ENCODE data around the gene C19orf33.

C19orf33 gene

DNA sequence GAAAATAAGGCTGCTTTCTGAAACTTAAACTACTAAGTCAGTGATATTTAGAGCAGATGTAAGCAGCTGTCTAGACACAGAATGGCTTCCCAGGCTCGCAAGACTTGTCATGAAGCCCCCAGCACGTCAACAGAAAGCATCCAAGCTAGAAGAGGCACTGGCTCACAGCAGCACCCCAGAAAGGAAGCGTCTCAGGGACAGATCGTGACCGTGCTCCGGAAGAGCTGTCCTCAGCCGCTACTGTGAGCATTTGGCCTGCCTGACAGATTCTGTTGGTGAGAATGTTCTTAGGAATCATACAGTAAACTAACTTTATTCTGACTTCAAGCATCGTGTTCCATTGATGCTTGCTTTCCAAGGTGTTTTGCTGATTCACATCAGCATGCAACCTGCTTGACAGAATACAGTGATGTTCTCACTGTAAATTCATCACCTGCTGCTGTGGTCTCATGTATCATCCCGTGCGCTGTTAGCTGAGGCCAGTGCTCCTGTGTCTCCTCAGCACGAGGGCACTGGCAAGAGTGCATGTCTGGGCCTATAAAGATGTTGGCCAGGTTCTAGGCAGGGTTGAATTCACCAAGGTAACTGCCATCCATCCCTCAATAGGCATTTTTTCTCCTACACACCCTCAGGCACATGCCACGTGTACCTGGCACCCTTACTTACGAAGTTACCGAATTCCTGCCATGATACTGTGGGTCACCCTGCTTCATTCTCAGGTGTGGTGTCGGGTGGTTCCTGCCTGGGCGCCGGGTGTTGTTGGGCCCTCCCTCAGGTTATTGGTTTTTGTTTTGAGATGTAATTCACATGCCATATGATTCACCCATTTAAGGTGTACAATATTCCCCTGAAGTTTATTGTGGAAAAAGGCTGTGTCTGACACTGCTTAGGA is 23.8 kb upstream of the C19orf33 start:
- DNase-seq = no peak

DNA sequence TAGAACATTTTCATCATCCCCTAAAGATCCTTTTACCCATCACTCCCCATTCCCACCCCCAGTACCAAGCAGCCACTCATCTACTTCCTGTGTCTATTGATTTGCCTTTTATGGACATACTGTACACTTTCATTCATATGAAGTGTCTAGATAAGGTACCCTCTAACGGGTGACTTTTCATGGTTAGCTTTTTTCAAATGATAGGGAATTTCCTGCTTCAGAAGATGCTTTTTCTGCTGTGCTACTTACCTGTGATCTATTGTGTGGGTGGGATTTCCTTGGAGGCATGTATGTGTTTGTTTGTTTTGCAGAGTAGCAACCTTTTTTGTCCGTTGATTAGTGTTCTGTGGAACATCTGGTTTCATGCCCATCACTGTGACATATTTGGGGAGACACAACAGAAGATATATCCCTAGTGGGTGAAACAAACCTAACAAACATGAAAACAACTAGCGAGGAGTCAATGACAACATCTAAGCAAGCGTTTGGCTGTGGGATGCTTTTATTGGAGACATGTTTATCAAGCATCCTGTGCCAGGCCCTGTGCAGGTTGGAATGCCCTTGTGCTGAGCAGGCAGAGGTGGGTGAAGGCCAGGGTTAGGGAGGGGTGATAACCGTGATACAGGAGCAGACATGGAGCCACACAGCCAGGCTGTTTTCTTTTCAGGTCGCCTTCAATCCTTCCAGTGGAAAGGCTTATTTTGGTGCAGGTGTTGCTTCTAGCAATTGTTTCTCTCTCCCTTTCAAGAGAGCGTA is 22.1 kb upstream of the C19orf33 start:
- DNase-seq = no peak

DNA sequence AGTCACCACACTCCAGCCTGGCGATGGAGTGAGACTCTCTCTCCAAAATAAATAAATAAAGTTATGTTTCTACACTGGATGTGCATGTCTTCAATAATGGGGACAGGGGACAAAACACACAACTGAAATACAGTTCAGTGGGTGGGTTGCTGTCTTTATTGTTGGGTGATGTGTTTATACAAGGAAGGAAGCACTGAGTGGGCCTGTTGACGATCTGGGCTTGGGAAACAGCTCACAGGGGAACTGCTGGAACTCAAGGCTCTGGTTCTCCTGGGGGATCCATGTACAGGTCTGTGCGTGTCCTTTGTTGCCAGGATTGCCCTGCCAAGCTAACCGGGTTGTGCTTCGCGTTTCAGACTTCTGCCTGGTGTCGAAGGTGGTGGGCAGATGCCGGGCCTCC is 20.8 kb upstream of the C19orf33 start:
- DNase-seq = no peak

DNA sequence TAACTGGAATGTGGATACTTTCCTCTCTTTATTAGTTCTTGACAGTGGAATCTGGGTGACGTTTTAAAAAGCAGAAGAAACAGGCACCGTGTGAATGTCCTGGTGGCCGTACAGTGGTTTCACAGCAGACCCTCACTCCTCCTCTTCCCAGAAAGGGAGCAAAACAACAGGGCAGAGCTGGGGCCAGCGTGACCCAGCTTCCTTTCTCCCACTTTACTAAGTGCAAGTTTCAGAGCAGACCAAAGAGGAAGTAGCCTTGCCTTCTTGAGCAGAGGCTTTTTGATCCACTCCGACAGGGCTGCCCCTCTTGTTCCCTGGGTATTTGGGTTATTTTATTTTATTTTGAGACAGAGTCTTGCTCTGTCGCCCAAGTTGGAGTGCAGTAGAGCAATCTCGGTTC is 19.6 kb upstream of the C19orf33 start:
- no peak for DNase-seq

DNA sequence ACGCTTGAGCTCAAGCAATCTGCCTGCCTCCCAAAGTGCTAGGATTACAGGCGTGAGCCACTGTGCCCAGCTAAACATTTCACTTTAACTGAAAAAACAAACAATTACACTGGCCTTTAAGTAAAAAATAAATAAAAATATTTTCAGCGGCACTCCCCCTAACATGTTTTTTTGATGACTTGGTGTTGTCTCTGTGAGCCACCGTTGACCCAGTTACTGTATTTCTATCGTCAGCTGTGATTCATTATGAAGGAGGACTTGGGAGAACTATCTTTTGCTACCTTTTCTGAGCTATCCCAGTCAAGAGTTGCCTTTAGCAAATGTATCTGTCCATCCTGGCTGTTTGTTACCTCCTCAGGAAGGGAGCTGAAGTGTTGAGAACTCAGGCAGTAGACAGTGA is 18.5 kb upstream of the C19orf33 start:
- DNase-seq = no peak

DNA sequence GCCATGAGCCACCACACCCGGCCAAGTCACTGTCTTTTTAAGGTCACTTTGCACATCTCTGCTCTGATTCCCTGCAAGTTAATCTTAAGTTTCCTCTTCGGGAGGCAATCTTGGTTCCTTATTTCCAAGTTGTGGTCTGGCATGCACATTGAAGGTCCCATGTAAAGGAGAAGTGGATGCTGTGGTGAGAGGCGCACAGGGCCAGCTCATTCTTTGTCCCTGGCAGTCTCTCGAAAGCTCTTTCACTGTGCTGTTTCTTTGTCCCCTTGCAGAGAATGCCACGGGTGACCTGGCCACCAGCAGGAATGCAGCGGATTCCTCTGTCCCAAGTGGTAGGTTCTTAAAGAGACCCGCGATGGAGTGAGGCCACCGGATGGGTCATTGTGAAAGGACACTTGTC is 16.4 kb upstream of the C19orf33 start:
- no peak for DNase-seq

DNA sequence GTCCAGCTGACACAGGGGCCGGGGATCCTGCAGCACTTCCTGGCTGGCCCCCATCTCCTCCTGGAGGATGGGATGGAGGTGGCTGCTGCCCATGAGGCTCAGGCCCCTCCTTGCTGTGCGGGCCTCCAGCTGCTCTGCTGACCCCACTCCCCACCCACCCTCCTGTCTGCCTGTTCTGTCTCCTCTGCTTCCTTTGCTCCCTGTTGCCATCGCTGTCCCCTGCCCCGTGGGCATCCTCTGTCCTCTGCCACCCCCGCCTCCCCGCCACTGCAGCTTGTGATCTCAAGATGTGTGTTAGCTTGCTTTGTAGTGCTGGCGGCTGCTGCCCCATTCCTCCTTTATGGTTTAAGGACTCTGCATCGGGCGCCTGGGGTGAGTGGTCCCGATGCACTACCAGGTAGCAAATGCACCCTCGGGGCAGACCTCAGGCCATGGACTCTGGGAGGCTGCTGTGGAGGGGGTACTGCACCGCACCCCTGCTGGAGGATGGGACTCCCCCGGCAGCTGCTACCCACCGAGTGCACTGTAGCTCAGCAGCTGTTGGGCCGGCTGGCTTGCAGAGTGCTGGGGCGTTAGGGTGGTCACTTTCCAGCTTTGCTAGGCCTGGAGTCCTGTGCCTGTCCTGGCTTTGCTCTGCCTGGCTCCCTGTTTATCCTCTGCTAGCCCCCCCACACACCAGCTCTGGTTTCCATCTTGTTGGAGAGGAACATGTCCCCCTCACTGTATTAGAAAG is 15.8 kb upstream of the C19orf33 start:
- no peak for DNase-seq

DNA sequence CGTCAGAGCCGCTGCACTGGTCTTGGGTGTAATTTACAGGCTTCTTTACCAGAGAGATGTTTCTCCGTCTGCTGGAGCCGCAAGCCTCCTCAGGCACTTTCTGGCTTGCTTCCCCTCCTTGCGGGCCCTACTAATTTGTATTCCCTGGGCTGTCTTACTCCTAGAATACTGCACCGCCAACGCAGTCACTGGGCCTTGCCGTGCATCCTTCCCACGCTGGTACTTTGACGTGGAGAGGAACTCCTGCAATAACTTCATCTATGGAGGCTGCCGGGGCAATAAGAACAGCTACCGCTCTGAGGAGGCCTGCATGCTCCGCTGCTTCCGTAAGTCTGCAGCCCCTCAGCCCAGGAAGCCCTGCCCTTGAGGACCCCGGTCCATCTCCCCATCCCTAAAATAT is 14.1 kb upstream of the C19orf33 start:
- DNase-seq = no peak

DNA sequence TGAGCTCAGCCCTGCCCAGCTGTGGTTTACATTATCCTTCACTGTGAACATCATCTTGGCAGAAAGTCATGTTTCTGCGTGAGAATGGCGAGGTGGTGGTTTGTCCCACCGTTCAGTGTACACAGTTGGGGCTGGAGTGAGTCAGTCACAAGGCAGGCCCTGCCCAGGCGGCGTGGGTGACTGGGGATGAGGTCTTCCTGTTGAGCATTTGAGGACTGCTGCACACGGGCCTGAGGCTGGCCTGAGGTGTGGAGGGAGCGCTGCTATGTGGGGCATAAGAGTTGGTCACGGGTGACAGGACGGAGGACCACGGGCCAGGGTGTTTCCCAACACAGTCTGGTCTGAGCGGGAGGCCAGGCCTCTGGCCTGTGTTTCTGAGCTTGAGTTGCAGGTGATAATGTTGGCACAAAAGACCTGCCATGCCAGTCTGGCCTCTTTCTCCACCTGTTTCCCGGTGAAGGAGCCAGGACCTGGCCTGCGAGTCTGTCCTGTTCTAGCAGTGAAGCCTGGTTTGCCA is 13.4 kb upstream of the C19orf33 start:
- no peak for DNase-seq

DNA sequence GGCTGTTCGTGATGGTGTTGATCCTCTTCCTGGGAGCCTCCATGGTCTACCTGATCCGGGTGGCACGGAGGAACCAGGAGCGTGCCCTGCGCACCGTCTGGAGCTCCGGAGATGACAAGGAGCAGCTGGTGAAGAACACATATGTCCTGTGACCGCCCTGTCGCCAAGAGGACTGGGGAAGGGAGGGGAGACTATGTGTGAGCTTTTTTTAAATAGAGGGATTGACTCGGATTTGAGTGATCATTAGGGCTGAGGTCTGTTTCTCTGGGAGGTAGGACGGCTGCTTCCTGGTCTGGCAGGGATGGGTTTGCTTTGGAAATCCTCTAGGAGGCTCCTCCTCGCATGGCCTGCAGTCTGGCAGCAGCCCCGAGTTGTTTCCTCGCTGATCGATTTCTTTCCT is 12.2 kb upstream of the C19orf33 start:
- no peak for DNase-seq

DNA sequence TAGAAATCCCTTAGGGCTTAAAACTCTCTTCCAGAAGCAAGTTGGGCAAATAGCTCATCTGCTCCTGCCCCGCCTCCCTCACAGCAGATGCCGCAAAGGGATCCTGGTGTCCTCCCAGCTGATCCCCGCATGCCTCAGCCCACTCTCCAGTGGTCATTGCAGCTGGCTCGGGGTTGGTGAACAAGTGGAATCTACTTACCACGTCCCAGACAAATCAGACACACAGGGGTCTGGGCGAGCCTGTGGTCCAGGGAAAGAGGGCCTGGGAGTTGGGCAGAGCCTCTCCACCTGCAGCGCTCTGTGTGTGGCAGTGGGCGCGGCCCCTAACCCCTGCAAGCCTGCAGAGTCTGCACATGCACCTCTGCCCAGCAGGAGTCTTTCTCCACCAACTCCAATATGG is 10.8 kb upstream of the C19orf33 start:
- no peak for DNase-seq

DNA sequence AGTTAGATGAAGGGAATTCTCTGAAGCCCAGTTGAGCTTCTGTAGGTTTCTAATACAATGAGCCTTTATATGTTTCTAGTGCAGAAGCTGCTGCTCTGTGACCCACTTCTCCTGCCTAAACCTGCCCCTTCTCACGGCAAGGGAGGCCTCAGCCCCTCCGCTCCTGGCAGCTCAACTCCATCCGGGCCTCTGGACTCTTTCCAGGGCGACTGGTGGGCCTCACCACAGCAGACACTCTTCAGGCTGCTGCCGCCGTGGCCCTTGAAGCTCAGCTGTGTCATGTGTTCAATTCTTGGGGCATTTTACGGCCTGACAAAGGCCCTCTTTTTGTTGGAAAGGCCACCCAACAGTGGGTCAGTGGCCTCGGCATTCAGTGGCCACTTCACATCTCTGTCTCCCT is 10.0 kb upstream of the C19orf33 start:
- no peak for DNase-seq

DNA sequence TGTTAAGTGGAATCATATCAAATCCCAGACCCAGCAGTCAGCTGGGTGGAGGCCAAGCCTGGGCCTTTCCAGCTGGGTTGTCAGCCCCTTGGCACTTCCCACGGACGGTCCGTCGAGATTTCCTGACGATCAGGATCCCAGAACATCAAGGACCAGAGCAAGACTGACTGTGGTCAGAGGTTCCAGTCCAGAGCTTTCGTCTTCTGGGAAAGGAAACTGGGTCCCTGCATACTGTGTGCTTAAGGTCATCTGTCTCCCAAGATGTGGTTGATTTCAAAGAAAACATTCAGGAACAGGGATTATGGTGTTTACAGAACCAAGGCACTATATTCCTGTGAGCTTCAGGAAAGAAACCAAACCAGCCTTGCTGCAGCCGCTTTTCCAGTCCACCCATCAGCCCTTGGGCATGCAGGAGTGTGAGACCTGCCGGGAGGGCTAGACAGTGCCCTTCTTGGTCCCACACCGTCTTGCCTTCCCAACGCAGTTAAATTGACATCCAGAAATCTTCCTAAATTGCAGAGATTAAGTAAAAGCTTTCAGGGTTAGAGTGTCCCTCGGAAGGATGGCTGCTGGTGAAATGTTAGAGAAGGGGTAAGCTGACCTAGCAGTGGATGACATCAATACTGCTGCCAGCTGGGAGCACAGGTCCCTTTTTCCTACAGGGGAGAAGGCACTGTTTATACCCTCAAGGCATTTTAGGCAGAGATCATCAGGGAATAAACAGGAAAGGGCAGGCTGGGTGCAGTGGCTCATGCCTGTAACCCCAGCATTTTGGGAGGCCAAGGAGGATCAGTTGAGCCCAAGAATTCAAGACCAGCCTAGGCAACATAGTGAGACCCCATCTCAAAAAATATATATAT is 5.0 kb upstream of the C19orf33 start:
- no peak for DNase-seq

DNA sequence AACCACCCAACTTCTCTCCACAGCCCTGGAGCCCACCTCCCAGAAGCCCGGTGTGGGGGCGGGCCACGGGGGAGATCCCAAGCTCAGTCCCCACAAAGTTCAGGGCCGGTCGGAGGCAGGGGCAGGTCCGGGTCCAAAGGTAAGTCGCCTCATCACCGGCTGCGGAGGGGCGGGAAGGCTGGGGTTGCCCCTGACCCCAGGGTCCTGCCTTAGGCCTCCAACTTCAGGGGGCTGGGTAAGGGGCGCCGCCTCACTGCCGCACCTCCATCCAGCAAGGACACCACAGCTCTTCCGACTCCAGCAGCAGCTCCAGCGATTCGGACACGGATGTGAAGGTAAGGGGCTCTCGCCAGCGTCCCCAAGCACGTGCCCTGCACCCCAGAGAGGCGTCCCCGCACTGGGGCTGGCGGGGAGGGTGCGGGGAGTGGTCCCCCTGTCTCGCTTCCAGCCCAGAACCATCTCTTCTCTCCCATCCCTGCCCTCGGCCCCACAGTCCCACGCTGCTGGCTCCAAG is 358 bp downstream of the C19orf33 start:
- no peak for DNase-seq

DNA sequence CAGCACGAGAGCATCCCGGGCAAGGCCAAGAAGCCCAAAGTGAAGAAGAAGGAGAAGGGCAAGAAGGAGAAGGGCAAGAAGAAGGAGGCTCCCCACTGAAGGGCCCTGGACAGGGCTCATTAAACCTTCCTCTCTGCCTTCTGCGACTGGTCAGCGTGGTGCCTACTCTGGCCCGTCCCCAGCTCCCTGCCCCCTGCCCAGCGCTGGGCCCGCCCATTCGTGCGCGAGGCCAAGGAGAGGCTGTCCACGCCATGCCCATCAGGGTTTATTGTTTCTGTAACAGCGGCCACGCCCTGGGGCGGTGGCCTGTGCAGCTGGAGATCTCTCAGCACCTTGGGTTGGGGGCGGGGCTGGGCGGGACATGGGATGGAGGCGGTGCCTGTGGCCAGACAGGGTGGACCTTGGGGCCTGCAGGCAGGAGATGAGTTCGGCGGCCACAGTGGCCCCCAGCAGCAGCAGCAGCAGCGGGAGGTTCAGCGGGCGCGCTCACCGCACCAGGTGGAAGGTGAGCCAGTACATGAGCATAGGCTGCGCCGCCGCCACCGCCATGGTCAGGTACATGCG is 897 bp downstream of the C19orf33 start:
- DNase-seq = no peak

DNA sequence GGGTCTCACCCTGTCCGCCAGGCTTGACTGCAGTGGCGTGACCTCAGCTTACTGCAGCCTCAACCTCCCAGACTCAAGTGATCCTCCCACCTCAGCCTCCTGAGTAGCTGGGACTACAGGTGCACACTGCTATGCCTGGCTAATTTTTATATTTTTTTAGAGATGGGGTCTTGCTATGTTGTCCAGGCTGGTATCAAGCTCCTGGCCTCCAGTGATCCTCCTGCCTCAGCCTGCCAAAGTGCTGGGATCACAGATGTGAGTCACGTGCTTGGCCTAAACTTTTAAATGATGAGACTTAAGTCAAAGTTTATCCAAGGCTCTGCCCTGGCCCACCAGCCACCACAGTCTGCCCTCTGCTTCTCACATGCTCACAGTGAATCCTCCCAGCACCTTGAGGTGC is 2.2 kb downstream of the C19orf33 start:
- DNase-seq = no peak

DNA sequence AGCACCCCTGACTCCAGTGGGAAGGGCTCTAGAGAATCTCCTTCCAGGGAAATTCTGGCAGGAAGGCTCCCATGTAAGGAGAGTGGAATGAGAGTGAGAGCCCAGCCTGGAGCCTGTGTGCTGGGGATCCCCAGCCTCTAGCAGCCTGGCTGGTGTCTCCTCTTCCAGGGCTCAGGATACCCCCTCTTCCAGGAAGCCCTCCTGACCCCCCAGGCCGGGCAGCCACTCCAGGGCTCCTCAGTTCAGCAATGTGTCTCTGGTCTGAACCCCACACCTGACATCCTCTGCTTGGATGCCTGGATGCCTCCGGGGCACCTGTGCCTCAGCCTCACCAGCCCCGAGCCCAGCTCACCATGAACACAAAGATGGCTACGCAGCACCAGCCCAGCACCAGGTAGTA is 3.0 kb downstream of the C19orf33 start:
- DNase-seq = no peak

DNA sequence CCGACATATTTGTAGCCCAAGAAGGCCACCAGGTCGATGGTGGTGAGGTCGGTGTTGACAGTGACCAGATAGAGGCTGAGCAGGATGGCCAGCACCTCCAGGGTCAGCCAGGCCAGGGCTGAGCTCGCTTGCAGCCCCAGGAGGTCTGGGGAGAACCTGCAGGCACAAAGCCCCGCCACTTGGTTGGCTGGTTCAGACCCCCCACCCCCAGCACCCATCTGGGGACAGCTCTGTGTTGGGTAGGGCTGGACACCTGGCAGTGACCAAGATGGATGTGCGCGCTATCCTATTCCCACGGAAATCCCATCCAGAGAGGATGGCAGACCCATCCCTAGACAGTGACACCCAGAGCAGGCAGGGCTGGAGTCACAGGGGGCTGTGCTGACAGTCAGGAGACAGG is 3.5 kb downstream of the C19orf33 start:
- no peak for DNase-seq

DNA sequence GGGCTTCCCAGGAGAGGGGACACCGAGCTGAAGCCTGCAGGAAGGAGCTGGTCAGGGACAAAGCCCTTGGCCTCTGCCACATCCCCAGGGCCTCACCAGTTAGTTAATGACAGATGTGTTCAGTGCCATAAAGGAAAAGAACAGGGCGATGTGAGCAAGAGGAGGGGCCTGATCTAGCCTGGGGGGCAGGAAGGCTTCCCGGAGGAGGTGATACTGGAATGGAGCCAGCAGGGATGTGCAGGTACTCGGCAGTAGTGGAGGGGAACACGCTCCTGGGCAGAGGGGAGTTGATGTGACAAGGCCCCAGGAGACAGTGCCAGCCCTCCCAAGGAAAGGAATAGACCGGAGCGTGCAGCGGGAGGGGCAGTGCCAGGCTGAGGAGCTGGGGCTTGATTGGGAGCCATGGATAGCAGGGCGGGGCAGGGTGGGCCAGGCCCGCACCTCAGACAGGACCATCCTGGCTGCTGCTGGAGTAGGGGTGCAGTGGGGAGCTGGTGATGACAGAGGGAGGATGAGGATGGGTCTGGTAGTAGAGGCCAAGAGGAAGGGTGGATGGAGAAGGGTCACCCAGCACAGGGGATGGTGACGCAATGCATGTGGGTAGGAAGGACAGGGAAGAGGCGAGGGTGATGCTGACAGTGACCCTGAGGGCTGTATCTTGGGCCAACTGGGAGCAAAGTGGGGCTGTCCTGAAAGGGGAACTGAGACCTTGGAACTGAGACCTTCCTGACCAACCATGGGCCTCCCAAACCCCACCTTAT is 4.1 kb downstream of the C19orf33 start:
- no peak for DNase-seq

DNA sequence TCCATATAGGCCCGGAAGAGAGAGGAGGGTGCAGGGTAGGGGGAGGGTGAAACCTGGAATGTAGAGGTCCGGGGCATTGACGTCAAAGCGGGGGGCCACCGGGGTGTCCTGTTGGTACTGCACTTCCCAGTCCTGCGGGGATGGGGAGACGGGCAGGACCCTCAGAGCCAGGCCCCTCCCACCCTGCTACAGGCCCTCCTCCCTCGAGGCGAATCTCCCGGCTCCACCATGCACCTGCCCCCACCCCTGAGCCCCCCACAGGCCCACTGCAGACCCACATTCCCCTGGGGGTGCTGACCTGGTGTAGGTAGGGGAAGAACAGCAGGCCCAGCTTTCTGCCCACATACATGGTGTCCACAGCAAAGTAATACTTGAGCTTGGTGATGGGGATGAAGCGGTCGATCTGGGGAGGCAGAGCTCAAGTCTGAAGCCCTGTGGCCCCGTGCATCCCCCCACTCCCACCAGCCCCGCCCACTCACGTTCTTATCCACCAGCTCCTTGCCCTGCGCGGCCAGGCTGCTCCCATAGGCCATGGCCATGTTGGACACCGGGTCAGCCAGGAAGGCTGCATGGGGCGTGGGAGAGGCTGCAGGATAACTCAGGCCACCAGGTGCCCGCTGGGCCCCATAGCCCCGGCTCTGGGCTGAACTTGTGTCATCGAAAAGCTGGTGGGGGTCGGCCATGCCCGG is 5.0 kb downstream of the C19orf33 start:
- DNase-seq = no peak
